GM12873 (cell line): ENCODE results near the gene PTPRK.

Experiments used
- CTCF ChIP-seq: IDR thresholded peaks from 2 replicates; pipeline ENCODE4 v1.5.1; 2012; ENCODE audit warnings: low read depth, mild to moderate bottlenecking, moderate library complexity, low read length, control low read depth; ENCODE audit not compliant: insufficient read depth; ENCODE audit errors: missing control alignments

Gene PTPRK

DNA sequence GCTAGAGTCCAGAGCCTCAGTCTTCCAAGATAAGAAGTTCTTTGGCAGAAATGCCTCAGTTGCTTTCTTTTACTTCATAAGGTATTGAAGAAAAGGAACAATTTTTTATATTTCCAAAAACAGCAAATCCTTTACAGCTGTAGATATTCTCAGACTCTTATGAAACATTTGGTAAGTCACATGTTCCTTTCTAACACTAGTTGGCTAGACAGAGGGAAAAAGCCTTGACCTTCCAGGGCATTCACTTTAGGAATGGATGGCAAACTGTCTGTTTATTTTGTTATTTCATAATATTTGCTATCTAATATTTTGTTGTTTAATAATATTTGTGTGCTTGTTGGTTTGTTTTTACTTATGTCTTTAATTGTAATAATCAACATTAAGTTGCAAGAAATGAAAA, 140.8 kb downstream of the PTPRK start:
- no peak for TF ChIP-seq CTCF

GRCh38 chr6:128376952-128377503, 143.4 kb downstream of the PTPRK start:
- no peak for TF ChIP-seq CTCF

GRCh38 chr6:128371136-128371535, 149.3 kb downstream of the PTPRK start:
- no peak for TF ChIP-seq CTCF

GRCh38 chr6:128370072-128370471, 150.3 kb downstream of the PTPRK start:
- TF ChIP-seq CTCF, result no peak

DNA sequence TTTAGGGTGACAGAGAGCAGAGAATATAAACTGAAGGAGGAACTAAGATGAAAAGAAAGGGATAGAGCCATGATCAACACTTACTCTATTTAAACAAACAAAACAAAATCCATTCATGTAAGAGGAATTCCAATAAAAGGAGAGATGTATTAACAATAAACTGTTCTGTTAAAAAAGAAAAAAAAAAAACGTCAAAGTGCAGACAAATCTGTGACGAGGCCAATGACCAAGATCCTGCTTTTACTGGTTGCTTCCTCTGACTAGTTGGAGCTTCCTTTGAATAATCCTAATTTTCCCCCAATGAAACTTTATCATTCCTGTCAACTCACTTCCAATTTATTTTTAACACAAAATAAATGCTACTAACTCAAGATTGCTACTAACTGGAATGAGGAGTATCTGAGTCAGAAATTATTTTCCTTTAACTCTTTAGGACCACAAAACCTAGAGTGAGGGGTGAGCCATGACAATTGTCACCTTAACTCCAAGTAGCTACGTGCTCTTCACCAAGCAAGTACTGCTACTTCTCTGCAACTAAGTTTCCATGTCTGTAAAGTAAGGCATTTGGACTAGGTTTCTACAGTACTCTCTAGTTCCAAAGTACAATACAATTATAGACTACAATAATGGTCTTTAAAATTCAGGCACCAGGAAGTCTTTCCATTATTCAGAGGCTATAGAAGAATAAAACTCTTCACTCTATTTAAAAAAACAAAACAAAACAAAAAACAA, 152.0 kb downstream of the PTPRK start:
- TF ChIP-seq CTCF, result no peak

DNA sequence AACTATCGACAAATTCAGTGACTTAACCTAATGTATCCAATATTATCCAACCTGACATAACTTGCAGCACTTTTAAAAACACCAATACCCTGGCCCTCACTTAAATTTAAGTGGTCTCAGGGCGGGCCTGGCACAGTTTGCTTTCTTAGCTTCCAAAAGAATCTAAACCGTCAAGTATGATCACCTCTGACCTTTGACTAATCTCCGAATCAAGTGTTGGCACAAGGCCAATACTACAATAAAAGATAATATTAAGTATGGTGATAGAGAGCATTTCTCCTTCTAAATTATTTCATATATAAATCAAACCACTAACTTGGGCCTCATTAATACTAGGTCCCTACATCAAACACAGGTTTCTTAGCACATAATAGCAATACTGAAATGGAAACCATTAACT, 153.0 kb downstream of the PTPRK start:
- no peak for TF ChIP-seq CTCF

DNA sequence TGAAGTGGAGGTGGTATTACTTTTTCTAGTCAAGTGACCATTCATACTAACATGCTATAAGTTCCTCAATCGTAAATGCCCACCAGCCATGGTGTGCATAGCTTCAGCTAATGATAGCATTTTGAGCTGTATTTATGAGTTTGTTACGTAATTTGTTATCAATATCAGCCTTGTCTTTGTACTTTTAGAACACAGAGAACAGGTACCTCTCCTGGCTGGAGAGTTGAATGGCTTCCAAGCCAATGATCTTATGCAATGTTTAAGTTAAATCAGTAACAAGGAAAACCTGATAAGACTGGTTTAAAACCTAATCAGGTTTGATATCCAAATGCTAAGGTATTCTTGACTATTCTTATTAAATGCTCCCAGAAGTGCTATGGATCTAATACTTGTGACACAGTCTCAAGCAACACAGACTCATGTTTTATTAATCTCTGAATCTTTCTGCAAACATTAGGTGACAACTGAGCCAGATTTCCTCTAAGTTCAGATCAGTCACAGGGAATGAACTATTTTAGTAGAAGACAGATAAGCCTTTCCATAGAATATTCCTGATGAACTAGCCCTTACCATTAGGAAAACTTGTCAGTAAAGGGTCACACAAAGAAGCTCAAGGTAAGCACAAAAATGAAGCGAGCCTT, 154.8 kb downstream of the PTPRK start:
- no peak for TF ChIP-seq CTCF
